ENCODE results near the gene EBF3.

Gene EBF3

GRCh38 chr10:129793996-129794395 is 170.1 kb downstream of the EBF3 start:
- no peak for DNase-seq (ENCODE audit: low read depth)
- no peak overlapping the region for H3K4me3 ChIP-seq (ENCODE audit: low read depth, low read length)

GRCh38 chr10:129793479-129793878 is 170.6 kb downstream of the EBF3 start:
- DNase-seq (ENCODE audit: low read depth) = no peak

GRCh38 chr10:129792864-129793263 is 171.2 kb downstream of the EBF3 start:
- DNase-seq (ENCODE audit: low read depth) = no peak
- no peak overlapping the region for H3K4me3 ChIP-seq (ENCODE audit: low read depth, low read length)

More at GRCh38 chr10:129793479-129793878, 170.6 kb downstream of the EBF3 start:
- no peak overlapping the region for H3K4me3 ChIP-seq (ENCODE audit: low read depth, low read length)

GRCh38 chr10:129792141-129792540 is 171.9 kb downstream of the EBF3 start:
- H3K4me3 ChIP-seq (ENCODE audit: low read depth, low read length) = no peak overlapping the region
- DNase-seq (ENCODE audit: low read depth) = no peak

GRCh38 chr10:129790715-129791446 is 173.2 kb downstream of the EBF3 start:
- DNase-seq (ENCODE audit: low read depth) = no peak

GRCh38 chr10:129788215-129788614 is 175.9 kb downstream of the EBF3 start:
- DNase-seq (ENCODE audit: low read depth) = no peak
- H3K4me3 ChIP-seq (ENCODE audit: low read depth, low read length) = no peak overlapping the region

More at GRCh38 chr10:129790715-129791446, 173.2 kb downstream of the EBF3 start:
- H3K4me3 ChIP-seq (ENCODE audit: low read depth, low read length) = no peak overlapping the region

- DNase-seq (ENCODE audit: low read depth) = no peak
- no peak overlapping the region for H3K4me3 ChIP-seq (ENCODE audit: low read depth, low read length)
Measured at GRCh38 chr10:129787557-129787956, 176.5 kb downstream of the EBF3 start.

- no peak for DNase-seq (ENCODE audit: low read depth)
- H3K4me3 ChIP-seq (ENCODE audit: low read depth, low read length) = no peak overlapping the region
Measured at GRCh38 chr10:129786216-129786615, 177.9 kb downstream of the EBF3 start.

- DNase-seq (ENCODE audit: low read depth) = no peak
- H3K4me3 ChIP-seq (ENCODE audit: low read depth, low read length) = no peak overlapping the region
Measured at GRCh38 chr10:129785536-129785981, 178.5 kb downstream of the EBF3 start.
